HG03025 (cell line): ENCODE results near the gene PARP4.
"Not testable (repeated sequence)": the region's sequence is repeated elsewhere in the genome, so short reads cannot be mapped to it uniquely, and the experiment has no call there.

Experiments
- ATAC-seq: cut with Tn5 transposase; IDR thresholded peaks from one replicate; pipeline ENCODE4 v1.9.1; 2021; ENCODE audit warnings: mild to moderate bottlenecking, moderate library complexity; ENCODE audit not compliant: unreplicated experiment, low FRiP score

PARP4 gene

GRCh38 chr13:24381541-24382265 lies 130.9 kb downstream of the PARP4 start:
- ATAC-seq, result no peak

GRCh38 chr13:24380881-24381280 lies 131.7 kb downstream of the PARP4 start:
- not testable (repeated sequence) for ATAC-seq

- ATAC-seq, result not testable (repeated sequence)
Measured at GRCh38 chr13:24380227-24380626, 132.4 kb downstream of the PARP4 start.

- ATAC-seq, result not testable (repeated sequence)
Measured at GRCh38 chr13:24371273-24371672, 141.3 kb downstream of the PARP4 start.
